CD14-positive monocyte (primary cell): ENCODE data around the gene DNAJB14. TPM values are rescaled to one million over a fixed set of nuclear protein-coding genes. Genes with fewer than 3 reads are reported as not detected.
A peak's percentile ranks its signal among the peaks of the same experiment; 100 is the strongest.

Experiments
- DNase-seq, 3 donors: peaks; one replicate each; pipeline ENCODE4 v3.0.0-alpha.2; 2011 to 2022
- H2AFZ ChIP-seq: 2 replicates; pipeline ENCODE4 v1.6.0; 2012; ENCODE audit warnings: mild to moderate bottlenecking, low read depth, low read length, inconsistent platforms; ENCODE audit not compliant: insufficient read depth, poor library complexity, severe bottlenecking
- H3K27ac ChIP-seq, 2 donors: 1 replicate in 1 of 2; 2 replicates in 1 of 2; pipeline ENCODE4 v1.5.1; 2012 to 2013; ENCODE audit warnings: low read length in 2 of 2, control low read depth in 1 of 2, inconsistent platforms in 1 of 2, low read depth in 1 of 2, mild to moderate bottlenecking in 1 of 2
- H3K27me3 ChIP-seq, 2 donors: one replicate each; pipeline versions ENCODE4 v1.6.0 to v1.6.1; 2011 to 2013; ENCODE audit warnings: low read length in 2 of 2; ENCODE audit not compliant: control insufficient read depth in 2 of 2, insufficient read depth in 2 of 2
- H3K36me3 ChIP-seq, 2 donors: replicated peaks in 1 of 2; 1 replicate in 1 of 2; 2 replicates in 1 of 2; pipeline versions ENCODE4 v1.5.1 to v1.6.1; 2012 to 2013; ENCODE audit warnings: low read length in 2 of 2, control low read depth in 1 of 2, inconsistent platforms in 1 of 2, mild to moderate bottlenecking in 1 of 2; ENCODE audit not compliant: insufficient read depth in 2 of 2, control insufficient read depth in 1 of 2
- H3K4me1 ChIP-seq, 2 donors: 1 replicate in 1 of 2; 2 replicates in 1 of 2; pipeline versions ENCODE4 v1.5.1 to v1.6.1; 2012 to 2013; ENCODE audit warnings: low read length in 2 of 2, control low read depth in 1 of 2, inconsistent platforms in 1 of 2, mild to moderate bottlenecking in 1 of 2, moderate library complexity in 1 of 2; ENCODE audit not compliant: insufficient read depth in 2 of 2, control insufficient read depth in 1 of 2
- H3K4me2 ChIP-seq: replicated peaks from 2 replicates; pipeline ENCODE3; 2012; ENCODE audit warnings: low read length, moderate library complexity, mild to moderate bottlenecking; ENCODE audit not compliant: poor library complexity, severe bottlenecking; ENCODE audit errors: extremely low read depth
- H3K4me3 ChIP-seq, 3 experiments: fragments of 200-600 bp in 1 of 3; sonication (generic) in 1 of 3; replicated peaks in 1 of 3; 1 replicate in 2 of 3; 2 replicates in 1 of 3; pipeline ENCODE4 v1.5.1; 2011 to 2013; ENCODE audit warnings: low read length in 3 of 3, mild to moderate bottlenecking in 3 of 3, control low read depth in 2 of 3, low read depth in 2 of 3, inconsistent platforms in 1 of 3, moderate library complexity in 1 of 3
- H3K79me2 ChIP-seq: 2 replicates; pipeline ENCODE4 v1.6.0; 2012; ENCODE audit warnings: mild to moderate bottlenecking, control low read depth, inconsistent platforms, low read length, moderate library complexity; ENCODE audit not compliant: insufficient read depth
- H3K9ac ChIP-seq: 2 replicates; pipeline ENCODE4 v1.6.0; 2017; ENCODE audit warnings: low read length, mild to moderate bottlenecking; ENCODE audit not compliant: insufficient read depth, poor library complexity, severe bottlenecking
- H3K9me3 ChIP-seq, 2 donors: replicated peaks in 1 of 2; 1 replicate in 1 of 2; 2 replicates in 1 of 2; pipeline versions ENCODE4 v1.5.1 to v1.6.1; 2012 to 2013; ENCODE audit warnings: low read length in 2 of 2, control low read depth in 1 of 2; ENCODE audit not compliant: control insufficient read depth in 1 of 2, insufficient read depth in 1 of 2
- H4K20me1 ChIP-seq: 2 replicates; pipeline ENCODE4 v1.6.0; 2012; ENCODE audit warnings: mild to moderate bottlenecking, low read length, control low read depth, moderate library complexity; ENCODE audit not compliant: insufficient read depth
- H3K27ac Mint-ChIP-seq, 7 donors: one replicate each; pipeline ENCODE4 v1.8.0; 2020; ENCODE audit warnings: mild to moderate bottlenecking in 7 of 7, mixed read lengths in 7 of 7, moderate library complexity in 6 of 7, inconsistent platforms in 2 of 7
- H3K27me3 Mint-ChIP-seq, 3 donors: one replicate each; pipeline ENCODE4 v1.8.0; 2021 to 2022; ENCODE audit warnings: low read depth in 3 of 3, mild to moderate bottlenecking in 3 of 3, mixed read lengths in 3 of 3, moderate library complexity in 3 of 3, inconsistent platforms in 1 of 3
- H3K36me3 Mint-ChIP-seq, 2 donors: one replicate each; pipeline ENCODE4 v1.8.0; 2020; ENCODE audit warnings: mixed read lengths in 2 of 2, inconsistent platforms in 1 of 2, mild to moderate bottlenecking in 1 of 2
- H3K4me1 Mint-ChIP-seq: one replicate; pipeline ENCODE4 v1.8.0; 2020; ENCODE audit warnings: mild to moderate bottlenecking, mixed read lengths
- H3K4me3 Mint-ChIP-seq, 2 donors: one replicate each; pipeline ENCODE4 v1.8.0; 2020; ENCODE audit warnings: mild to moderate bottlenecking in 2 of 2, mixed read lengths in 2 of 2, moderate library complexity in 1 of 2
- H3K9me3 Mint-ChIP-seq, 7 donors: one replicate each; pipeline ENCODE4 v1.8.0; 2020 to 2022; ENCODE audit warnings: mixed read lengths in 7 of 7, mild to moderate bottlenecking in 6 of 7, moderate library complexity in 6 of 7, inconsistent platforms in 2 of 7
- WGBS: methylation state at CpG from one replicate; pipeline ENCODE4 v1.1.5; 2013; ENCODE audit warnings: missing lambda C conversion rate; ENCODE audit not compliant: insufficient coverage; 5-methylcytosine and 5-hydroxymethylcytosine counted together
- intact Hi-C, 2 donors: fragments of 100-400 bp; cut with micrococcal nuclease; formaldehyde crosslinking; loops; one replicate each; pipeline versions ENCODE4 v1.15.0 to v1.15.1; 2023
- polyA plus RNA-seq, 3 donors: library from polyadenylated mRNA; depleted of rRNA in 1 of 3; unstranded in 2 of 3; stranded (reverse) in 1 of 3; fragments of 300-500 nt in 2 of 3; fragments of >200 nt in 1 of 3; fragmentation: Illumina TruSeq in 2 of 3; gene quantifications; 1 replicate in 2 of 3; 2 replicates in 1 of 3; pipeline ENCODE4 v1.2.3, GENCODE V29; 2012 to 2021
- TF ChIP-seq, protein P1 (sequence below): fragments of 200-600 bp; IDR thresholded peaks from one replicate; pipeline ENCODE4 v1.8.0; 2022; ENCODE audit warnings: antibody characterized with exemption, mild to moderate bottlenecking

Gene DNAJB14
- polyA plus RNA-seq, 3 donors = 15.6 to 21.4 (median 21.4) TPM

DNA sequence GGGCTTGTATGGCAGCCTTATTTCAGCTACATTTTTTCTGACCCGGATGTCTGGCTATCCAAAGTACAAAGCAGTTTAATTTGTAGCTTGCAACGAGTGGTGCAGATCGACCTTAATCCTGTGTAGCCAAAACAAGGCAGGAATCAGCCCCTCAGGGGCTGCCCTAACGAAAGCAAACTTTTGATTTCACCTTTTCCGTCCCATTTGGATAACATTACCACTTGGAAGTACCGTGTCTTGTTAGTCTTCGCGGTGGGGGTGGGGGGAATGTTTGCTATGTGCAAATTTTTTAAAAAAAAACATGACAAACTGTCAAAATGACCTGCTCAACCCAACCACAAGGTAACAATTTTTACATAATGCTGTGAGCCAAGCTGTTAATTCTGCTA lies 766 bp upstream of the DNAJB14 start:
- intact Hi-C loops = loop anchor here (5.0 kb wide), 4 partner anchors 50 to 385 kb away; partner anchors contain the start of genes DAPP1 (in 1 of the 2), LAMTOR3 (in 1 of the 2) and TRMT10A (in 1 of the 2)
- TF ChIP-seq, protein P1, sequence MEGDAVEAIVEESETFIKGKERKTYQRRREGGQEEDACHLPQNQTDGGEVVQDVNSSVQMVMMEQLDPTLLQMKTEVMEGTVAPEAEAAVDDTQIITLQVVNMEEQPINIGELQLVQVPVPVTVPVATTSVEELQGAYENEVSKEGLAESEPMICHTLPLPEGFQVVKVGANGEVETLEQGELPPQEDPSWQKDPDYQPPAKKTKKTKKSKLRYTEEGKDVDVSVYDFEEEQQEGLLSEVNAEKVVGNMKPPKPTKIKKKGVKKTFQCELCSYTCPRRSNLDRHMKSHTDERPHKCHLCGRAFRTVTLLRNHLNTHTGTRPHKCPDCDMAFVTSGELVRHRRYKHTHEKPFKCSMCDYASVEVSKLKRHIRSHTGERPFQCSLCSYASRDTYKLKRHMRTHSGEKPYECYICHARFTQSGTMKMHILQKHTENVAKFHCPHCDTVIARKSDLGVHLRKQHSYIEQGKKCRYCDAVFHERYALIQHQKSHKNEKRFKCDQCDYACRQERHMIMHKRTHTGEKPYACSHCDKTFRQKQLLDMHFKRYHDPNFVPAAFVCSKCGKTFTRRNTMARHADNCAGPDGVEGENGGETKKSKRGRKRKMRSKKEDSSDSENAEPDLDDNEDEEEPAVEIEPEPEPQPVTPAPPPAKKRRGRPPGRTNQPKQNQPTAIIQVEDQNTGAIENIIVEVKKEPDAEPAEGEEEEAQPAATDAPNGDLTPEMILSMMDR = no peak
- Histone ChIP-seq H3K9ac (peak overlapping the region; percentile 86), H3K9me3 (no peaks in the 10 kb centered on the region), H2AFZ (peak overlapping the region; percentile 85), H3K79me2 (peaks cover 80% of the 10 kb centered on the region), H3K4me2 (peak overlapping the region; percentile 84), H3K27ac (peak overlapping the region; percentile 75 to 86), H3K4me3 (peak overlapping the region; percentile 77 to 88 (median 88)), H3K4me1 (peaks cover 42 to 65% of the 10 kb centered on the region in 2 donors), H4K20me1 (peaks cover 38% of the 10 kb centered on the region), H3K27me3 (no peaks in the 10 kb centered on the region), H3K36me3 (peaks cover 3 to 11% of the 10 kb centered on the region in 2 donors)
- Mint-ChIP-seq H3K27ac (peak overlapping the region; percentile 86 to 95 (median 94)), H3K36me3 (peaks cover 7 to 13% of the 10 kb centered on the region in 2 donors), H3K27me3 (no peaks in the 10 kb centered on the region), H3K4me1 (peaks cover 46% of the 10 kb centered on the region), H3K4me3 (peak overlapping the region; percentile 85 to 93), H3K9me3 (peaks cover 0 to 2% (median 0%) of the 10 kb centered on the region in 7 donors)
- 13% methylated on average over 3 of the region's 8 CpGs for WGBS
- no peak for DNase-seq

GRCh38 chr4:99945718-99946355 lies 581 bp downstream of the DNAJB14 start:
- peak in 2 of 3 donors; percentile 6 to 22 for DNase-seq
- Histone ChIP-seq H3K36me3 (peaks cover 3 to 11% of the 10 kb centered on the region in 2 donors), H4K20me1 (peaks cover 47% of the 10 kb centered on the region), H2AFZ (peak overlapping the region; percentile 85), H3K9ac (peak overlapping the region; percentile 86), H3K4me3 (peak overlapping the region; percentile 77 to 88 (median 88)), H3K9me3 (no peaks in the 10 kb centered on the region), H3K27ac (peak overlapping the region; percentile 82 to 86), H3K79me2 (peaks cover 90% of the 10 kb centered on the region), H3K4me1 (peaks cover 37 to 58% of the 10 kb centered on the region in 2 donors), H3K4me2 (peak overlapping the region; percentile 84), H3K27me3 (no peaks in the 10 kb centered on the region)
- TF ChIP-seq, protein P1 = no peak
- H3K4me1 Mint-ChIP-seq = peaks cover 49% of the 10 kb centered on the region
- H3K27me3 Mint-ChIP-seq = no peaks in the 10 kb centered on the region
- intact Hi-C loops = loop anchor here (5.0 kb wide), 4 partner anchors 49 to 384 kb away; partner anchors contain the start of genes DAPP1 (in 1 of the 2), LAMTOR3 (in 1 of the 2) and TRMT10A (in 1 of the 2)
- no peaks in the 10 kb centered on the region for H3K9me3 Mint-ChIP-seq
- WGBS = 2% methylated on average over 20 of the region's 25 CpGs
- peak overlapping the region; percentile 86 to 96 (median 92) for H3K27ac Mint-ChIP-seq
- peaks cover 7 to 13% of the 10 kb centered on the region in 2 donors for H3K36me3 Mint-ChIP-seq
- H3K4me3 Mint-ChIP-seq = peak overlapping the region; percentile 96 to 98
